ENCODE measurements around the gene LIME1.

LIME1 gene

DNA sequence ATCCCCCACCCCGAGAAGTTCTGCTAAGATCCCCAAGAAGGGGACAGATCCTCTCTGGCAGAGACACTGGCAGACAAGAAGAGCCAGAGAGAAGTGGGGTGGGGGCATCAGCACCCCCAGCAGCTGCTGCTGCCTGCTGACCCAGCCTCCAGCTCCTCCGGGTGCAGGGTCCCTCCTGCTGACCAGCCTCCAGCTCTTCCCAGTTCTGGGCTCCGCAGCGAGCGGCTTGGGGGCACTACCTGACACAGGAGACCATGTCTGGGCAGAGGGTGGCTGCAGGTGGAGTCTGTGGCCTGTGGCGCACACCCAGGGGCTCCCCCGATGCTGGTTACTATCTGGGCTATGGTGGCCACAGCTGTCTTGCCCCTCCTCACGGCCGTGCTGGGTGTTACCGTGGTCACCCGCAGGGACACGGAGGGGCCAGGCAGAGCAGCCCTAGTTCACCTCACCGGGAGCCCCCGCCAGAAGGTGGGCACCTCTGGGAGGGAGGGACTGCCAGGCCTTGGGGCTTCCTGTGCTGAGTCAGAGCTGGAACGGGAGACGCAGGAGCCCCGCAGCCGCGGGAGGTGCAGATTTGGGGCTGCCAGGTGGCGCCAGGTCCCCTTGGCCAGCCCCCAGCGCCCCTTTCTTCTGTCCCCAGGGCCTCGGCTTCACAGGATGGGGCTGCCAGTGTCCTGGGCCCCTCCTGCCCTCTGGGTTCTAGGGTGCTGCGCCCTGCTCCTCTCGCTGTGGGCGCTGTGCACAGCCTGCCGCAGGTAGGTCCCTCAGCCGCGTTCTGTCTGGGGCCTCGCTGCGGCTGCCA lies 630 bp downstream of the LIME1 start:
- no peaks in the 10 kb centered on the region for H3K9me3 ChIP-seq (ENCODE audit: control insufficient read depth in 1 of 2, low read length in 2 of 2)
- H3K36me3 ChIP-seq (ENCODE audit: control insufficient read depth in 1 of 2, insufficient read depth in 2 of 2, low read length in 2 of 2), result peaks cover 12 to 42% of the 10 kb centered on the region in 2 donors
- H3K4me3 ChIP-seq (ENCODE audit: low read depth in 1 of 2, low read length in 2 of 2), result peak overlapping the region in 1 of 2 donors; percentile 7
- H3K27me3 ChIP-seq (ENCODE audit: low read depth, low read length), result no peaks in the 10 kb centered on the region
- peaks cover 0 to 29% of the 10 kb centered on the region in 2 donors for H3K4me1 ChIP-seq (ENCODE audit: control insufficient read depth in 1 of 2, insufficient read depth in 2 of 2, low read length in 2 of 2)
- H3K27ac ChIP-seq (ENCODE audit: low read length), result no peak overlapping the region

- Histone ChIP-seq H3K4me1 (ENCODE audit: control insufficient read depth in 1 of 2, insufficient read depth in 2 of 2, low read length in 2 of 2) (peaks cover 0 to 32% of the 10 kb centered on the region in 2 donors), H3K36me3 (ENCODE audit: control insufficient read depth in 1 of 2, insufficient read depth in 2 of 2, low read length in 2 of 2) (peaks cover 12 to 45% of the 10 kb centered on the region in 2 donors), H3K4me3 (ENCODE audit: low read depth in 1 of 2, low read length in 2 of 2) (peak overlapping the region in 1 of 2 donors; percentile 7), H3K9me3 (ENCODE audit: control insufficient read depth in 1 of 2, low read length in 2 of 2) (no peaks in the 10 kb centered on the region), H3K27me3 (ENCODE audit: low read depth, low read length) (no peaks in the 10 kb centered on the region), H3K27ac (ENCODE audit: low read length) (no peak overlapping the region)
Observed at GRCh38 chr20:63737695-63737944, 1.2 kb downstream of the LIME1 start.

DNA sequence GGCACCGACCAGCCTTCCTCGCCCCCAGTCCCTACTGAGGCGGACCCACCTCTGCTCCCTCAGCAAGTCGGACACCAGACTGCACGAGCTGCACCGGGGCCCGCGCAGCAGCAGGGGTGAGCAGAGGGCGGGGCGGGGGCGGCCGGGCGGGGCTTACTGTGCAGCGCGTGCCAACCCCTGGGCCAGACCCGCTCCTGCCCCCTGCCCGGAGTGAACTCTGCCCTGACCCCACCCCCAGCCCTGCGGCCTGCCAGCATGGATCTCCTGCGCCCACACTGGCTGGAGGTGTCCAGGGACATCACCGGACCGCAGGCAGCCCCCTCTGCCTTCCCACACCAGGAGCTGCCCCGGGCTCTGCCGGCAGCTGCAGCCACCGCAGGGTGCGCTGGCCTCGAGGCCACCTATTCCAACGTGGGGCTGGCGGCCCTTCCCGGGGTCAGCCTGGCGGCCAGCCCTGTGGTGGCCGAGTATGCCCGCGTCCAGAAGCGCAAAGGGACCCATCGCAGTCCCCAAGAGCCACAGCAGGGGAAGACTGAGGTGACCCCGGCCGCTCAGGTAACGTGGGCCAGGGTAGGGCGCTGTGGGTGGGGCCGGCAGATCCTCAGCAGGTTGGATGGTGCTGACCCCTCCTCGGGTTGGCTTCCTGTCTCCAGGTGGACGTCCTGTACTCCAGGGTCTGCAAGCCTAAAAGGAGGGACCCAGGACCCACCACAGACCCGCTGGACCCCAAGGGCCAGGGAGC lies 1.7 kb downstream of the LIME1 start:
- Histone ChIP-seq H3K4me1 (ENCODE audit: control insufficient read depth in 1 of 2, insufficient read depth in 2 of 2, low read length in 2 of 2) (peaks cover 0 to 32% of the 10 kb centered on the region in 2 donors), H3K36me3 (ENCODE audit: control insufficient read depth in 1 of 2, insufficient read depth in 2 of 2, low read length in 2 of 2) (peaks cover 12 to 46% of the 10 kb centered on the region in 2 donors), H3K4me3 (ENCODE audit: low read depth in 1 of 2, low read length in 2 of 2) (peak overlapping the region in 1 of 2 donors; percentile 68), H3K27me3 (ENCODE audit: low read depth, low read length) (no peaks in the 10 kb centered on the region), H3K9me3 (ENCODE audit: control insufficient read depth in 1 of 2, low read length in 2 of 2) (no peaks in the 10 kb centered on the region), H3K27ac (ENCODE audit: low read length) (no peak overlapping the region)

DNA sequence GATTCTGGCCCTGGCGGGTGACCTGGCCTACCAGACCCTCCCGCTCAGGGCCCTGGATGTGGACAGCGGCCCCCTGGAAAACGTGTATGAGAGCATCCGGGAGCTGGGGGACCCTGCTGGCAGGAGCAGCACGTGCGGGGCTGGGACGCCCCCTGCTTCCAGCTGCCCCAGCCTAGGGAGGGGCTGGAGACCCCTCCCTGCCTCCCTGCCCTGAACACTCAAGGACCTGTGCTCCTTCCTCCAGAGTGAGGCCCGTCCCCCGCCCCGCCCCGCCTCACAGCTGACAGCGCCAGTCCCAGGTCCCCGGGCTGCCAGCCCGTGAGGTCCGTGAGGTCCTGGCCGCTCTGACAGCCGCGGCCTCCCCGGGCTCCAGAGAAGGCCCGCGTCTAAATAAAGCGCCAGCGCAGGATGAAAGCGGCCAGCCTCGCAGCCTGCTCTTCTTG lies 2.2 kb downstream of the LIME1 start:
- no peaks in the 10 kb centered on the region for H3K27me3 ChIP-seq (ENCODE audit: low read depth, low read length)
- peak overlapping the region in 1 of 2 donors; percentile 68 for H3K4me3 ChIP-seq (ENCODE audit: low read depth in 1 of 2, low read length in 2 of 2)
- peaks cover 0 to 32% of the 10 kb centered on the region in 2 donors for H3K4me1 ChIP-seq (ENCODE audit: control insufficient read depth in 1 of 2, insufficient read depth in 2 of 2, low read length in 2 of 2)
- H3K36me3 ChIP-seq (ENCODE audit: control insufficient read depth in 1 of 2, insufficient read depth in 2 of 2, low read length in 2 of 2), result peaks cover 7 to 44% of the 10 kb centered on the region in 2 donors
- H3K27ac ChIP-seq (ENCODE audit: low read length), result no peak overlapping the region
- no peaks in the 10 kb centered on the region for H3K9me3 ChIP-seq (ENCODE audit: control insufficient read depth in 1 of 2, low read length in 2 of 2)

DNA sequence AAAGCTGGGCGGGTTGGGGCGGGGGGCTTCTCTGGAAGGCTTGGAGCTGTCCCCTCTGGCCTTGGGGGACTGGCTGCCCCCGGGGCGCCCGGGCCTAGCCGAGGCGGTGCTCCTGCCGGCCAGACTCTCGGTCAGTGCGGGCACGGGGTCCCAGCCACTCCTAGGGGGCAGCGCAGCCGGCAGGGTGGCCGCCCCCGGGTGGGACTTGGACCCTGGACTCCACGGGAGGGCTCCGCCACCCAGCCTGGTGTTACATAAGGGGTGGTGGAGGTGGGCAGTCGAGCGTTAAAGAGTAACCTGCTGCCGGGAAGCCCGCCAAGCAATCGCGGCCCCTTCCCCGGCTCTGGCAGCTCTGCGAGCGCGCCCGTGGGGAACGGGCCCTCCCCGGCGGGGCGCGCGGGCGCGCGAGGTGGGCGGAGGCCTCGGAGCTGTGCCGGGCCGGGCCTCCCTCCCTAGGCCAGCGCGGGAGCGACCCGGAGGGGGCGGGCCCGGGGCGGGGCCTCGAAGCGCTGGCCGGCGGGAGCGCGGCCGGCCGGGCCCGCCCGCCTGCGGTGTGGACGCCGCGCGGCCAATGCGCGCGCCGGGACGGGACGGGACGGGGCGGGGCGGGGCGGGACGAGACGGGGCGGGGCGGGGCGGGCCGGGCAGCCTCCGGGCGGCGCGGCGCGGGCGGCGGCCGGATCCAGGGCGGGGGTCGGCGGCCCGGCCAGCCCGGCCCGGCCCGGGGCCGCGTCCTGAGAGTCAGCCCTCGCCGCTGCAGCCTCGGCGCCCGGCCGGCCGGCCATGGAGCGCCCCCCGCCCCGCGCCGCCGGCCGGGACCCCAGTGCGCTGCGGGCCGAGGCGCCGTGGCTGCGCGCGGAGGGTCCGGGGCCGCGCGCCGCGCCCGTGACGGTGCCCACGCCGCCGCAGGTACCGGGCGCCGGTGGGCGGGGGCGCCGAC lies 2.9 kb downstream of the LIME1 start, which contains the start of gene SLC2A4RG:
Gene SLC2A4RG (plus strand): TSS at position 647 of the 940 bp plus-strand sequence. CDS start 137 bp downstream, at position 784.
- Histone ChIP-seq H3K4me1 (ENCODE audit: control insufficient read depth in 1 of 2, insufficient read depth in 2 of 2, low read length in 2 of 2) (peaks cover 0 to 32% of the 10 kb centered on the region in 2 donors), H3K36me3 (ENCODE audit: control insufficient read depth in 1 of 2, insufficient read depth in 2 of 2, low read length in 2 of 2) (peaks cover under 1 to 37% of the 10 kb centered on the region in 2 donors)

DNA sequence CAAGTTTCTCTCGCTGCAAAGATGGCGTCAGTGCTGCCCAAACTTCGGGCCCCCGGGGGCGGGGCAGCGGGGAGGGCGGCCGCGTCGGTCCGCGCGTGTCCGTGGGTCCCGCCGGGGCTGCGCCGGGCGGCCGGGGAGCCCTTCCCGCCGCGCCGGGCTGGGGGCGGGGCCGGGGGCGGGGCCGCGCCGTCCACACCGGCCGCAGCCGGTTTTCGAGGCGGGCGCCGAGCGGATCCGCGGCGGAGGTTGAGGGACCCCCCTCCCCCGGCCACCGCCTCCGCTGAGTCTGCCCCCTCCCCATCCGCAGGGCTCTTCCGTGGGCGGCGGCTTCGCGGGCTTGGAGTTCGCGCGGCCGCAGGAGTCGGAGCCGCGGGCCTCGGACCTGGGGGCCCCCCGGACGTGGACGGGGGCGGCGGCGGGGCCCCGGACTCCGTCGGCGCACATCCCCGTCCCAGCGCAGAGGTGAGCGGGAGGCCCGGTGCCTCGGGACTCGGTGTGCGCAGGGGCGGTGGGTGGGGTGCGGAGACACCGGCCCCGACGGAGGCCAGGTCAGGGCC lies 3.7 kb downstream of the LIME1 start:
- Histone ChIP-seq H3K27me3 (ENCODE audit: low read depth, low read length) (no peaks in the 10 kb centered on the region), H3K4me1 (ENCODE audit: control insufficient read depth in 1 of 2, insufficient read depth in 2 of 2, low read length in 2 of 2) (peaks cover 0 to 32% of the 10 kb centered on the region in 2 donors), H3K4me3 (ENCODE audit: low read depth in 1 of 2, low read length in 2 of 2) (peak overlapping the region; percentile 57 to 68), H3K27ac (ENCODE audit: low read length) (no peak overlapping the region), H3K36me3 (ENCODE audit: control insufficient read depth in 1 of 2, insufficient read depth in 2 of 2, low read length in 2 of 2) (peaks cover 0 to 30% of the 10 kb centered on the region in 2 donors), H3K9me3 (ENCODE audit: control insufficient read depth in 1 of 2, low read length in 2 of 2) (no peaks in the 10 kb centered on the region)

More for the DNA sequence above, 2.9 kb downstream of the LIME1 start, which contains the start of gene SLC2A4RG:
- Histone ChIP-seq H3K27ac (ENCODE audit: low read length) (no peak within 1 kb of the TSS), H3K9me3 (ENCODE audit: control insufficient read depth in 1 of 2, low read length in 2 of 2) (no peaks in the 10 kb centered on the region), H3K4me3 (ENCODE audit: low read depth in 1 of 2, low read length in 2 of 2) (peak within 1 kb of the TSS; percentile 57 to 68), H3K27me3 (ENCODE audit: low read depth, low read length) (no peaks in the 10 kb centered on the region)

GRCh38 chr20:63740627-63741353 lies 4.3 kb downstream of the LIME1 start:
- Histone ChIP-seq H3K36me3 (ENCODE audit: control insufficient read depth in 1 of 2, insufficient read depth in 2 of 2, low read length in 2 of 2) (peaks cover 0 to 30% of the 10 kb centered on the region in 2 donors), H3K27me3 (ENCODE audit: low read depth, low read length) (no peaks in the 10 kb centered on the region), H3K4me3 (ENCODE audit: low read depth in 1 of 2, low read length in 2 of 2) (peak overlapping the region; percentile 57 to 68), H3K27ac (ENCODE audit: low read length) (no peak overlapping the region), H3K4me1 (ENCODE audit: control insufficient read depth in 1 of 2, insufficient read depth in 2 of 2, low read length in 2 of 2) (peaks cover 0 to 32% of the 10 kb centered on the region in 2 donors), H3K9me3 (ENCODE audit: control insufficient read depth in 1 of 2, low read length in 2 of 2) (no peaks in the 10 kb centered on the region)

- H3K27me3 ChIP-seq (ENCODE audit: low read depth, low read length), result no peaks in the 10 kb centered on the region
- H3K36me3 ChIP-seq (ENCODE audit: control insufficient read depth in 1 of 2, insufficient read depth in 2 of 2, low read length in 2 of 2), result peaks cover 0 to 29% of the 10 kb centered on the region in 2 donors
- H3K4me3 ChIP-seq (ENCODE audit: low read depth in 1 of 2, low read length in 2 of 2), result peak overlapping the region in 1 of 2 donors; percentile 68
- H3K4me1 ChIP-seq (ENCODE audit: control insufficient read depth in 1 of 2, insufficient read depth in 2 of 2, low read length in 2 of 2), result peaks cover 0 to 32% of the 10 kb centered on the region in 2 donors
- H3K27ac ChIP-seq (ENCODE audit: low read length), result no peak overlapping the region
- H3K9me3 ChIP-seq (ENCODE audit: control insufficient read depth in 1 of 2, low read length in 2 of 2), result no peaks in the 10 kb centered on the region
Observed at GRCh38 chr20:63741354-63741675, 4.9 kb downstream of the LIME1 start.

- peaks cover 0 to 32% of the 10 kb centered on the region in 2 donors for H3K4me1 ChIP-seq (ENCODE audit: control insufficient read depth in 1 of 2, insufficient read depth in 2 of 2, low read length in 2 of 2)
- peaks cover 0 to 25% of the 10 kb centered on the region in 2 donors for H3K36me3 ChIP-seq (ENCODE audit: control insufficient read depth in 1 of 2, insufficient read depth in 2 of 2, low read length in 2 of 2)
- peak overlapping the region in 1 of 2 donors; percentile 68 for H3K4me3 ChIP-seq (ENCODE audit: low read depth in 1 of 2, low read length in 2 of 2)
- no peak overlapping the region for H3K27ac ChIP-seq (ENCODE audit: low read length)
- no peaks in the 10 kb centered on the region for H3K9me3 ChIP-seq (ENCODE audit: control insufficient read depth in 1 of 2, low read length in 2 of 2)
- H3K27me3 ChIP-seq (ENCODE audit: low read depth, low read length), result no peaks in the 10 kb centered on the region
Observed at GRCh38 chr20:63741676-63742380, 5.4 kb downstream of the LIME1 start.
